IPS DF 6.9 (cell line): ENCODE measurements around the gene NLRP3.
"Not testable (repeated sequence)": the region's sequence is repeated elsewhere in the genome, so short reads cannot be mapped to it uniquely, and the experiment has no call there.

Experiments
- DNase-seq: peaks from one replicate; pipeline ENCODE4 v3.0.0-alpha.2; 2013; ENCODE audit warnings: low read depth, low spot score
- H3K27ac ChIP-seq: one replicate; pipeline ENCODE4 v1.5.1; 2013; ENCODE audit warnings: low read length, control low read depth
- H3K27me3 ChIP-seq: 2 replicates; pipeline ENCODE4 v1.6.1; 2013; ENCODE audit warnings: mild to moderate bottlenecking, low read length; ENCODE audit not compliant: control insufficient read depth, insufficient read depth
- H3K36me3 ChIP-seq: 2 replicates; pipeline ENCODE4 v1.6.1; 2013; ENCODE audit warnings: low read length; ENCODE audit not compliant: control insufficient read depth, insufficient read depth
- H3K4me1 ChIP-seq: 2 replicates; pipeline ENCODE4 v1.6.1; 2013; ENCODE audit warnings: low read length; ENCODE audit not compliant: control insufficient read depth, insufficient read depth
- H3K4me3 ChIP-seq: 2 replicates; pipeline ENCODE4 v1.5.1; 2013; ENCODE audit warnings: mild to moderate bottlenecking, low read length
- H3K9me3 ChIP-seq: 2 replicates; pipeline ENCODE4 v1.6.1; 2013; ENCODE audit warnings: low read length, inconsistent platforms; ENCODE audit not compliant: control insufficient read depth, insufficient read depth
- WGBS: extraction: QIAGEN DNeasy Blood & Tissue Kit; methylation state at CpG from one replicate; pipeline ENCODE4 v1.1.7; 2013; ENCODE audit warnings: mixed read lengths, missing lambda C conversion rate; ENCODE audit not compliant: insufficient read length, insufficient coverage; 5-methylcytosine and 5-hydroxymethylcytosine counted together

NLRP3 gene

GRCh38 chr1:247415423-247416361 lies at the start of gene NLRP3:
Gene NLRP3, plus strand, starts transcription at chr1:247416173. Its CDS starts 2,628 bp downstream, at chr1:247418801.
- Histone ChIP-seq H3K4me3 (no peak within 1 kb of the TSS), H3K36me3 (no peaks in the 10 kb centered on the region), H3K27me3 (no peaks in the 10 kb centered on the region), H3K4me1 (no peaks in the 10 kb centered on the region), H3K27ac (no peak within 1 kb of the TSS), H3K9me3 (no peaks in the 10 kb centered on the region)
- no CpG with 5 or more reads among the region's 19 CpGs for WGBS
- no peak for DNase-seq

DNA sequence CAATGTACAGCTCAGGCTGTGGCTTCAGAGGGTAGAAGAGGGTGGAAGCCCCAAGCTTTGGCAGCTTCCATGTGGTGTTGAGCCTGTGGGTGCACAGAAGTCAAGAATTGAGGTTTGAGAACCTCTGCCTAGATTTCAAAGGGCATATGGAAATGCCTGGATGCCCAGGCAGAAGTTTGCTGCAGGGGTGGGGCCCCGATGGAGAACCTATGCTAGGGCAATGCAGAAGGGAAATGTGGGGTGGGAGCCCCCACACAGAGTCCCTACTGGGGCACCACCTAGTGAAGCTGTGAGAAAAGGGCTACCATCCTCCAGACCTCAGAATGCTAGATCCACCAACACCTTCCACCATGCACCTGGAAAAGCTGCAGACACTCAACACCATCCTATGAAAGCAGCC lies 49.6 kb upstream of the NLRP3 start:
- DNase-seq, H3K27ac ChIP-seq, H3K4me1 ChIP-seq, H3K9me3 ChIP-seq, H3K36me3 ChIP-seq, H3K4me3 ChIP-seq, H3K27me3 ChIP-seq: not testable (repeated sequence)
- no CpG with 5 or more reads among the region's 1 CpG for WGBS

GRCh38 chr1:247366926-247367645 lies 48.9 kb upstream of the NLRP3 start:
- Histone ChIP-seq H3K36me3 (no peaks in the 10 kb centered on the region), H3K27me3 (no peaks in the 10 kb centered on the region), H3K9me3 (peaks cover 1% of the 10 kb centered on the region), H3K4me1 (no peaks in the 10 kb centered on the region), H3K4me3 (no peak overlapping the region), H3K27ac (no peak overlapping the region)
- DNase-seq = no peak
- no CpG with 5 or more reads among the region's 4 CpGs for WGBS

- no CpG with 5 or more reads among the region's 6 CpGs for WGBS
- no peaks in the 10 kb centered on the region for H3K4me1 ChIP-seq
- no peaks in the 10 kb centered on the region for H3K36me3 ChIP-seq
- H3K4me3 ChIP-seq = no peak overlapping the region
- no peak for DNase-seq
- H3K9me3 ChIP-seq = peaks cover 1% of the 10 kb centered on the region
- H3K27ac ChIP-seq = no peak overlapping the region
- H3K27me3 ChIP-seq = no peaks in the 10 kb centered on the region
Measured at GRCh38 chr1:247367786-247368422, 48.1 kb upstream of the NLRP3 start.

DNA sequence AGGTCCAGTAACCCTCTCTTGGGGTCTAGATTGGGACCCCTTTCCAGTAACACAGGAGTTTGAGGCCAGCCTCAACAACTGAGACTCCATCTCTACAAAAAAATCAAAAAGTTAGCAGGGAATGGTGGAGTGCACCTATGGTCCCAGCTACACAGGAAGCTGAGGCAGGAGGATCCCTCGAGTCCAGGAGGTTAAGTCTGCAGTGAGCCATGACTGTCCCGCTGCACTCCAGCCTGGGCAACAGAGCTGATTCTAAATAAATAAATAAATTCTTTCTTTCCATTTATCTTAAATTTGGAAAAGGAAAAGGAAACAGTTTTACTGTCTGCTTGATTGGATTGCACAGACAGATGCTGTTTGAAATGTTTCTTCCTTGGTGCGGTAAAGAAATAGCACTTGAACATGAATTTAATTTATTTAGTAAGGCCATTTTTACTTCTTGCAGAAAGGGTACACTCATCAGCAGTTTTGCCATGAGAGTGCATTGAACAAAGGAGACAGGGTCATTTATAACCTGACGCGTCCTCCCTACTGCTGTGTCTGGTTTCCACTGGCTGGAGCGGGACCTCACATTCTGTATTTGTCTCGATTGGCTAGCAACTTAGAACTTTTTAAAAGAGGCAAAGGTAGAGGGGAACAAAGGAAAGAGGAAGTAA lies 47.4 kb upstream of the NLRP3 start:
- H3K4me3 ChIP-seq = no peak overlapping the region
- H3K27me3 ChIP-seq = no peaks in the 10 kb centered on the region
- no peak overlapping the region for H3K27ac ChIP-seq
- WGBS = no CpG with 5 or more reads among the region's 7 CpGs
- H3K9me3 ChIP-seq = peaks cover 1% of the 10 kb centered on the region
- no peaks in the 10 kb centered on the region for H3K4me1 ChIP-seq
- no peaks in the 10 kb centered on the region for H3K36me3 ChIP-seq
- no peak for DNase-seq

GRCh38 chr1:247370786-247371732 lies 44.9 kb upstream of the NLRP3 start:
- Histone ChIP-seq H3K27me3 (no peaks in the 10 kb centered on the region), H3K9me3 (no peaks in the 10 kb centered on the region), H3K36me3 (no peaks in the 10 kb centered on the region), H3K4me3 (no peak overlapping the region), H3K27ac (no peak overlapping the region), H3K4me1 (no peaks in the 10 kb centered on the region; the same call in 1 of the 2 replicates)
- no peak for DNase-seq
- WGBS = no CpG with 5 or more reads among the region's 16 CpGs

GRCh38 chr1:247371801-247372259 lies 44.1 kb upstream of the NLRP3 start:
- Histone ChIP-seq H3K4me1 (no peaks in the 10 kb centered on the region; the same call in 1 of the 2 replicates), H3K27me3 (no peaks in the 10 kb centered on the region)

DNA sequence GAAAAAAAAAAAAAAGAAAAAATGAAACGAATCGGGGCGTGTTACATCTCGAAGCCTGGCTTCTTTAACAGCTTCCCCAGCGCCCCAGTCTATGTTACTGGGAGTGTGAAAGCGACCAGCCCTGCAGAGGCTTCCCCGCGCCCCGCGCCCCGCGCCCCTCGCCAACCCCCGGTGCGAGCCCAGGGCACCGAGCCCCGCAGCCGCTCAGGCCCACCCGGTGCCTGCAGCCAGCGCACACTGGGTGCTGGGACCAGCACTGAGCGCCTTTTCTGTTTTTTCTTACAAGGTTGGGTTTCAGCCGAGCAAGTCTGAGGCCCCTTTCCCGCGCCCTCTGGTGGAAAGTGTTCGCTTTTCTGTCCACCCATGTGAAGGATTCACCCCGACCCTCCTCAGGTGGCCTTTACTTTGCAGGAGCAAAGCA lies 42.2 kb upstream of the NLRP3 start:
- Histone ChIP-seq H3K4me3 (no peak overlapping the region; the same call in 1 of the 2 replicates), H3K9me3 (no peaks in the 10 kb centered on the region), H3K36me3 (no peaks in the 10 kb centered on the region), H3K27ac (no peak overlapping the region), H3K27me3 (no peaks in the 10 kb centered on the region), H3K4me1 (peaks cover 1% of the 10 kb centered on the region; the same call in 1 of the 2 replicates)
- peak; percentile 63 for DNase-seq
- no CpG with 5 or more reads among the region's 26 CpGs for WGBS

More at GRCh38 chr1:247371801-247372259, 44.1 kb upstream of the NLRP3 start:
- no peaks in the 10 kb centered on the region for H3K36me3 ChIP-seq
- WGBS = no CpG with 5 or more reads among the region's 16 CpGs
- H3K9me3 ChIP-seq = no peaks in the 10 kb centered on the region
- no peak overlapping the region for H3K4me3 ChIP-seq
- no peak overlapping the region for H3K27ac ChIP-seq
- no peak for DNase-seq

DNA sequence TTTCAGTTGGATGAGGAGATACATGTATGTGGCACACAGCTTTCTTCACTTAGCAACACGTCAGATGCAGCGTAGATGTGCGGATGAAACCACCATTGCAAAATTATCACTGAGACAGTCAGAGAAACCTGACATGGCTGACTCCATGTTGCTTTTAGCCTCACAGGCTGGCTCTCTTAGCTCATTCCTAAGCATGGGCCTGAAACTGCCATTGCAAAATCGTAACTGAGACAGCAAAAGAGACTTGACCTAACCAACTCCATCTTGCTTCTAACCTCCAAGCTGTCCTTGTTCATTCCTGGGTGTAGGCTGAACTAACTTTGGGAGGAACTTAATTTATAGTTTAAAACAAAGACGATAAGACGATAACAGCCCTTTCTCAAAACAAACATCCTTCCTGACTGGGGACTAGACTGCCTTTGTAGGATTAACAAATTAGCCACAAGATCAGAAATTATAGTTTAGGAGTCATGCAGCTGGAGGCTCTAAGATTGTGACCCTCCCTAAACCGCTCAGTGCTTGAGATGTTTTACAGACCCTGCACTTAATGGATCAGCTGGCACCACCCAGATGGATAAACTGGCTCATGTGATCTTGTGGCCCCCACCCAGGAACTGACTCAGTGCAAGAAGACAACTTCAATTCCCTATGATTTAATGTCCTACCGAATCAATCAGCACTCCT lies 41.2 kb upstream of the NLRP3 start:
- WGBS = no CpG with 5 or more reads among the region's 8 CpGs
- H3K27me3 ChIP-seq, H3K4me1 ChIP-seq, H3K36me3 ChIP-seq, DNase-seq, H3K4me3 ChIP-seq, H3K9me3 ChIP-seq, H3K27ac ChIP-seq: not testable (repeated sequence)
